ENCODE measurements around the gene NCSTN.

DNA sequence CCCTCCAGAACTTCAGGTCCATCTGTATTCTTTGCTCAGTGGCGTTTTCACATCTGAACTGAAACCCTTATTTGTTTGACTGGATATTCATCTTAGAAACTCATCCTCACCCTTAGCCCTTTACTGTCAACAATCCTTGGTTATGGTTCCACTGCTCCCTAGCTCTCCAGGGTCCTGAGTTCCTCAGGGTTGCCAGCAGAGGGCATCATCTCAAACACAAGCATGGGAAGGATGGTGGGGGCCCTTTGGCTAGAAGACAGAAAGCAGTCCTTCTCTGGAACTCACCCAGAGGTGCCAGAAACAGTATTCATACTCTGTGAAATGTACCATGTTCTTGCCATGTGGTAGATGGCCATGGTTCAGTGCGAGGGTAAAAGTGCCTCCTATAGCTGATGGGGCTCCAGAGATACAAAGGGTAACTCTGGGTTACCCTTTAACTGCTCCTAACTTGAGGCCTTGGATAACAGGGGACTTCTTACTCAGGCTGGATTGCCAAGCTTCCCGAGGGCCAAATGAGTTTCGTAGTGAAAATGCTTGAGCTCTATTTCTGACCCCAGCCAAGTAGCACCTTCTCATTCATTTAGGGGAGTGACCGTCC, 11.3 kb downstream of the NCSTN start:
- TF ChIP-seq, protein P1, sequence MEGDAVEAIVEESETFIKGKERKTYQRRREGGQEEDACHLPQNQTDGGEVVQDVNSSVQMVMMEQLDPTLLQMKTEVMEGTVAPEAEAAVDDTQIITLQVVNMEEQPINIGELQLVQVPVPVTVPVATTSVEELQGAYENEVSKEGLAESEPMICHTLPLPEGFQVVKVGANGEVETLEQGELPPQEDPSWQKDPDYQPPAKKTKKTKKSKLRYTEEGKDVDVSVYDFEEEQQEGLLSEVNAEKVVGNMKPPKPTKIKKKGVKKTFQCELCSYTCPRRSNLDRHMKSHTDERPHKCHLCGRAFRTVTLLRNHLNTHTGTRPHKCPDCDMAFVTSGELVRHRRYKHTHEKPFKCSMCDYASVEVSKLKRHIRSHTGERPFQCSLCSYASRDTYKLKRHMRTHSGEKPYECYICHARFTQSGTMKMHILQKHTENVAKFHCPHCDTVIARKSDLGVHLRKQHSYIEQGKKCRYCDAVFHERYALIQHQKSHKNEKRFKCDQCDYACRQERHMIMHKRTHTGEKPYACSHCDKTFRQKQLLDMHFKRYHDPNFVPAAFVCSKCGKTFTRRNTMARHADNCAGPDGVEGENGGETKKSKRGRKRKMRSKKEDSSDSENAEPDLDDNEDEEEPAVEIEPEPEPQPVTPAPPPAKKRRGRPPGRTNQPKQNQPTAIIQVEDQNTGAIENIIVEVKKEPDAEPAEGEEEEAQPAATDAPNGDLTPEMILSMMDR (IDR thresholded peaks at IDR 0.05) = no peak
- no peak for TF ChIP-seq POLR2A (IDR thresholded peaks at IDR 0.05)

Data from lower leg skin (tissue), 3 donors.